GM19099 (cell line): Measurements from ENCODE around the gene PITPNM1.

ENCODE experiments used
- POLR2A ChIP-seq: IDR thresholded peaks from 3 replicates; pipeline ENCODE4 v1.6.1; 2011; ENCODE audit warnings: low read depth; ENCODE audit not compliant: insufficient read length; ENCODE audit errors: extremely low read depth

The PITPNM1 gene

DNA sequence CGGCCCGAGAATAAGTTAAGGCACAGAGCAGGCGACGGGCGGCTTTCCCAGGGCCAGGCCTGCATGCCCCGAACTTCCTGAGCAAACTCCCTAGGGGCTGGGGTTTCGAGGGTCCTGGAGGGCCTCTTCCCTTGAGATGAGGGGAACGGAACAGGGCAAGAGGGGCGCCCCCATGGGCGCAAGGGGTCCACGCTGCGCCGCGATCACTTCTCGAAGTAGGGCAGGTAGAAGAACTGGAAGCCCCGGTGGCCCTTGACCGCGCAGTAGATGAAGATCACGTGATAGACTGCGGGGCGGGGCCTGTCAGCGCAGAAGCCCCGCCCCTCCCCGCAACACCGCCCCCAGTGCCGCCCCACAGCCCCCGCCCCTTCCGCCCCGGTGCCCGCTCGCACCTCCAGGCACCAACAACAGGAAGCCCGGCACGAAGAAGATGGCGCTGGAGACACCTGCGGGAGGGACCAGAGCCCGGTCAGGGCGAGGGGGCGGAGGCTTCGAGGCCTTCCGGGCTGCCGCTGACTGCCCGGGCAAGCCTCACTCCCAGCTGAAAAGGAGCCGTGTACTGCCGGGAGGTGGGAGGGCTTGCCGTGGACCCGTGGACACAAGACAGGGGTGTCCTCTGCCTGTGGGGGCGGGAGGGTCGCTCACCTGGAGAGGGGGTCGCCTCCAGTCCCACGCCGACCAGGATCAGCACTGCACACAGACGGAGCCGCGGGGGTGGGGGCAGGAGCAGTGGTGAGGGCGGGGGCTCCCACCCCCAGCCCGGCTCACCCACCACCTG, 40.6 kb downstream of the PITPNM1 start:
- peak; percentile 83 for TF ChIP-seq POLR2A

DNA sequence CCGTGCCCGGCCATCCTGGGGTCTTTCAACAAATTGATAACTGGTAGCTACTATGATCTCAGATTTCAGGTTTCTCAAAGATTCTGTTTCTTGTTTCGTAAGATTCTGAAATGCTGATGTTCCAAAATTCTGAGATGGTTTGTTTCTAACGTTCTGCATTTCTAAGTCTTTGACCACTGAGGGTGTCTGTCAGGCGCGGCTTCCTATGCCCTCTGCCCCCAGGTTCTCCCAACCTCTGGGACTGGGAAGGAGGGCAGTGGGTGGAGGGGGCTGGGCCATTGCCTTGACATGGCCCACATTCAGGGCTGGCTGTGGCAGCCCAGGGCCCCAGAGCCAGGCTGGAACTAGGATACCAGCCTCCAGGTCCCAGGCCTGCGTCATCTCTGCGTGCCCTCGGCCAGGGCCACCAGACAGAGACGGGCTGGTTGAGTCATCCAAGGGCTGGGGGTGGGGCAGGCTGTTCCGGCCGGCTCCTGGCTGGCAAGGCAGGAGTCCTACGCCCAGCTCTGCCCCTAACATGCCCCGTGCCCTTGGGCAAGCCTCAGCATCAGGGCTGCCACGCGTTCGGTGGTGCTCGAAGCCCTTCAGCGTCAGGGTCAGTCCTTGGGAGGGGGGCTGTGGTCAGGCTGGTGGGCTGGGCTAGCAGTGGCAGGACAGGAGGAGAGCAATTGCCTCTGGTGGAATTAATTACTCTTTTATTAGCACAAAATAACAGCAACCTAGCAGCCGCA, 41.3 kb downstream of the PITPNM1 start:
- no peak for TF ChIP-seq POLR2A

DNA sequence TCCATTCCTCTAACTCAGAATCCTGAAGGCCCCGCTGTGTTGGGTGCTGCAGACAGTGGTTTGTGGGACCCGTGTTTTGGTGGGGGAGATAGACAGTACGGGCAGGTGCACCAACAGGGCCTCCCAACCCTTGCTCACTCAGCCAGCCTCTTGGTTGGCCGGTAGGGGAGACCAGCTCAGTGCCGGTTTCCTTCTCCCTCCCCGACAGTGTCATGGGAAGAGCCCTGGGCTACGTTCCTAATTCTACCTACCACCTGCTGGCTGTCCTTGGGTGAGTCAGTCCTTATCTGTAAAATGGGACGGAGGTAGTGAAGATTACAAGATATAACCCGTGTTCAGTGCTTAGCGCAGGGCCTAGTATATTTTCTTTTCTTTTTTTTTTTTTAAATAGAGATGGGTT, 42.0 kb downstream of the PITPNM1 start:
- no peak for TF ChIP-seq POLR2A

- no peak for TF ChIP-seq POLR2A
These were observed 46.9 kb downstream of the PITPNM1 start for GRCh38 chr11:67458266-67458665.

DNA sequence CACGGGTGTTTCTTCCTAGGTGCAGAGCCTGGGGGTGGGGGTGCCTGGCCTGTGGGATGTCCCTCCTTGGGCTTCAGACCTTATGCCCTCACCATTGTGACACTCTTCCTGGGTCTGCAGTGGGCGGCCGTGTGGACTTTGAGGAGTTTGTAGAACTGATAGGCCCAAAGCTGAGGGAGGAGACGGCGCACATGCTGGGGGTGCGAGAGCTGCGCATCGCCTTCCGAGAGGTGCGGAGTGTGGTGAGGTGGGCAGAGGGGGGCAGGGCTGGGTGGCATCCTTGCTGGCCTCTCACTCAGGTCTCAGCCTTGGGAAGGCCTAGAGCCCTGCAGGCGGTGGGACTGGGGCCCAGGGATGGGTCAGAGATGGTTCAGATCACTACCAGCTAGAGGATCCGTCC, 47.7 kb downstream of the PITPNM1 start:
- TF ChIP-seq POLR2A = no peak

- no peak for TF ChIP-seq POLR2A
These were observed 49.0 kb downstream of the PITPNM1 start for GRCh38 chr11:67456068-67456705.

DNA sequence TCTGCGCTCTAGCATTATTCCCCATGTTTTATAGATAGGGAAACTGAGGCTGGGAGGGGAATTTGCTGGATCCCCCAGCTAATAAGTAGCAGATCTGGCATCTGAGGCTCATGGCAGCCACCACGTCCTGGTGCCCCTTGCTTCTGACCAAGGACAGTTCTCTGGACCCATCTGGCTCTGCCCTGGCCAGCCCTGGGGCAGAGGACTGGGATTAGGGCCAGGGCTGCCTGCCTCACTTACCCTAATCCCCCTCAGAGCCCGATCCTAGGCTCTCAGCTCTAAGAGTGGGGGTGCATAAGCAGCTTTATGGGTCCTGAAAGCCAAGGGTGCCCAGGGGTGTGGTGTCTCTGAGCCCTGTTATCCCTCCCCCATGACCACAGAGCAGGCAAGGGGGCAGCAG, 50.1 kb downstream of the PITPNM1 start, which contains the start of gene CABP4:
CABP4 (plus strand) TSS at position 301 of the 400 bp plus-strand sequence; CDS start at position 371, 70 bp downstream.
- no peak for TF ChIP-seq POLR2A

DNA sequence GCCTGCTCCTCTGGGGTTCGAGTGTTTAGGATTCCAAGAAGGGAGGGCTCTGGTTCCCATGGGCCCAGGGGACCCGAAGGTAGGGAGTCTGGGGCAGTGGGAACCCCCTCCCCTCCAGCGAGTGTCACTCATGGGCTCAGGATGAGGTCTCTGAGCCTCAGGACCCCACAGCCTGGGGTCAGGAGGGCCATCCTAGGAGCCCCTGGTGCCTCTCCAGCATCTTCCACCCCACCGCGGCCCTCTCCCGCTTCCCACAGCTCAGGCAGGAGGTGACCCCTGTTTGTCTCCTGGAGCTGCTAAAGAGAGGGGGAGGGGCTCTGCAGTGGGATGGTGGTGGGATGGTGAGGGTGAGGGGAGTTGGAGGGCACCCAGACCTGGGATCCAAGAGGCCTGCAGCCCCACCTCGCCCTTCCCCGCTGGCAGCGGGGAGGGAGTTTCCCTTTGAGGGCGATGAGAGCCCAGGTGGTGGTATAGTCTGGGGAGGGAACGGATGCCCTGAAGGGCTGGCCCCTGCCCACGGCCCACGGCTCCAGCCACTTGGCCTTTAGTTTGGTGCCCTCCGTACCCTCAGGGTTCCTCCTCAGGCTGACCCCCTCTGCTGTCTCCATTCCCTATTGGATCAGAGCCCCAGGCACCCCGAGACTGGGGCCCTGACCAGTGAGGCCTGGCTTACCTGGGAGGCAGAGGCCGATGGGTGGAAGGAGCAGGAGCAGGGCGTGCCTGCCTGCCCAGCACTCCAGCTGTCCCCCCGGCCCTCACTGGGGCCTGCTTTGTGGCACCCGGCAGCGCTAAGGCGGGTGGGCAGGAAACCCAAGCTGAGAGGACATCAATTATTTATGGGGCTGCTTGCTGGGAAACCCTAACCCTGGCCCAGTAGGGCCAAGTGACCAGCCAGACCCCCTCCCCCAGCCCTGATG, 51.1 kb downstream of the PITPNM1 start:
- no peak for TF ChIP-seq POLR2A

DNA sequence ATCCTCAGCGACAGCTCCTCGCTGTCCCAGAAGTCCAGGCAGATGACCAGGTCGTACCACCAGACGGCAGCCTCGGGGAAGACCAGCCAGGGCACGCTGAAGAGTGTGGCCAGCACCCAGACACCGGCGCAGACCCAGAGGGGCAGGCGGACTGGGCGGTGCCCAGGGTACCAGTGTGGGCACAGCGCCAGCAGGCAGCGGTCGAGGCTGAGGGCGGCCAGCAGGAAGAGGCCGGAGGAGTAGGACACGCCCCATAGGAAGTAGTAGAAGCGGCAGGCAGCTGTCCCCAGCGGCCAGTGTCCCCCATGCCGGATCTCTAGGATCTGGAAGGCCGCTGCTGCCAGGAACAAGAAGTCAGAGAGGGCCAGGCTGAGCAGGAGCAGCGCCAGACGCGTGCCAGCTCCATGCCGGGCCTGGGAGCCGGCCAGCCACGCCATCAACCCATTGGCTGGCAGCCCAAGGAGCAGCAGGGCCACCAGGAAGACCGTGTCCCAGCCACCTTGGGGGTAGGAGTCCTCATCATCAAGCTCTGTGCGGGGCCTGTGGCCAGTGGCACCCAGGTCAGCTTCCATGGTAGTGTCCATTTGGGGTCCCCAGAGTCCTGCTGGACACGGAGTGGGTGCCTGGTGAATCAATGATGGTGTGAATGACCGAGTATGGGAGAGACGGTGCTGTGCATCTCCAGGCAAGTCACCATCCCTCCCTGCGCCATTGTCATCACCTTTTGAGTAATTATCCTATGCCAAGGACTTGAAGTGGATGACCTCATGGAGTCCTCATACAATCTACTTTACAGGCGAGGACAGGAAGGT, 52.8 kb downstream of the PITPNM1 start, which contains the start of gene GPR152:
GPR152 (minus strand) TSS at position 589 of the 812 bp plus-strand sequence; CDS start at position 584, 5 bp downstream.
- TF ChIP-seq POLR2A = no peak

GRCh38 chr11:67451658-67451976, 53.5 kb downstream of the PITPNM1 start:
- no peak for TF ChIP-seq POLR2A

DNA sequence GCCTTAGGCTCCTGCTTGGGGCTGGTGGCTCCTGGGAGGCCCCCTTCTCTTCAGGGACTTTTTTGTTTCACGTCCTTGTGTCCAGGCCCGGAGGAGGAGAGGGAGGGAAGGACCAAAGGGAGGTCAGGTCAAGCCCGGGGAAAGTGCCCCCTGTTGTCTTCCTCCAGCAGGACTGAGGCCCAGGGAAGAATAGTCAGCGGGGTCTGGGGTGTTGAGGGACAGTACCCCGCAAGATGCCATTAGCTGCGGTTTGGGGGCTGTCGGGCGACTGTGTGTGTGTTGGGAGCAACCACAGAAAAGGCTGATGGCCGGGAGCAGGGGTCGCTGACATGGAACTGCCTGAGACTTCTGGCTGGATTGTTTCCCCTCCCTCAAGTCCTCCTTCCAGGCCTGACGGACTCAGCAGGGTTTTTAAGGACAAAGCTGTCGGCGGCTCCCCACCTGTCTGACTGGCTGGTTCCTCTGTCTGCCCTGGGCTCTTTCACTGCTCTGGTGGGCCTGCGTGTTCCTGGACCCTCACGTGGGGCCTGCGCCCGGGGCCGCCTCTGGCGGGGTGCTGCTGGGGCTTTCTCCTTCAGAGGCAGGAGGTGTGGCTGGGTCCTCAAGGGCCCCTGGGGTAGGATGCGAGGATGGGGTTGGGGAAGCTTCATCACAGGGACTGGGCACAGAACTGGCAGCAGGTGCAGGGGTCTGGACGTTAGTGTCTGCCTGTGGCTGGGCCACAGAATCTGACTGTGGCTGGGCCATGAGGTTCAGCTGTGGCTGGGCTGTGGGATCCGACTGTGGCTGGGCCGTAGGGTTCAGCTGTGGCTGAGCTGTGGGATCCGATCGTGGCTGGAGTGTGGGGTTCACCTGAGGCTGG, 54.1 kb downstream of the PITPNM1 start:
- no peak for TF ChIP-seq POLR2A

DNA sequence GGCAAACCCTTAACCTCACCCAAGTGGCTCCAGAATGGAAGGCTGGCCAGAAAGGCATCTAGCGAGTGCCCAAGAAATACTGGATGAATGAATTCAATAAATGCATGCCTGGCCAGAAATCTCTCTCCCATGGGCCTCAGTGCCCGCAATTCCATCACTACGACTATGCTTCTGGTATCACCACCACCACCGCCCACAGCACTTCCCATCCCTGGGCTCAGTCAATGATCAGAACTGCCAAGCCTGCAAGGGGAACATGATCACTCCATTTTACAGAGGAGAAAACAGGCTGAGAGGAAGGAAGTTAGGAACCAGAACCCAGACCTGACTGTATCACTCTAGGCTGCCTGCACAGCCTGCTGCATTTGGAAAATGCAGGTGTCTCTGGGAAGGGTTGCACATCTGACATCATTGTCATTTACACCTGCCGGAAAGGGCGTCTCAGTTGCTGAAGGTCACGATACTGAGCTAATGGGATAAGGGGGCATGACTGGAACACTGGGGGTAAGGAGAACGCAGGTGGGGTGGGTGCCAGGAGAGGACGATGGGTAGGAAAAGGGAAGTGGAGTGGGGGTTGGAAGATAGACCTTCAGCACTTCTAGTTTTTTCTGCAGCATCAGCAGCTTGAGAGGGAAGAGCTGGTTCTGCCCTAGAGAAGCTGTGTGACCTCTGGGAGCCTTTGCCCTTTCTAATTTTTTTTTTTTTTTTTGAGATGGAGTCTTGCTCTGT, 55.9 kb downstream of the PITPNM1 start:
- TF ChIP-seq POLR2A = no peak

- TF ChIP-seq POLR2A = no peak
These were observed 56.9 kb downstream of the PITPNM1 start for GRCh38 chr11:67448220-67448609.

- no peak for TF ChIP-seq POLR2A
These were observed 59.6 kb downstream of the PITPNM1 start for GRCh38 chr11:67445515-67445914.
